D721Med (cell line): ENCODE measurements around the gene SEZ6L2.
"Not testable (repeated sequence)": the region's sequence is repeated elsewhere in the genome, so short reads cannot be mapped to it uniquely, and the experiment has no call there.

Source experiments
- DNase-seq: peaks from one replicate; pipeline ENCODE4 v3.0.0; 2011; ENCODE audit warnings: low spot score; ENCODE audit not compliant: insufficient read length
- FAIRE-seq: peaks from 2 replicates; lab custom pipeline; 2011; peaks lifted over from hg19 to GRCh38; lab: Jason Lieb, UNC
- CTCF ChIP-seq: IDR thresholded peaks from 2 replicates; pipeline ENCODE4 v1.5.1; 2012; ENCODE audit warnings: mild to moderate bottlenecking, control low read depth; ENCODE audit not compliant: insufficient read depth; ENCODE audit errors: missing control alignments

Gene SEZ6L2

GRCh38 chr16:29916979-29917378 is 17.6 kb upstream of the SEZ6L2 start:
- no peak for DNase-seq
- TF ChIP-seq CTCF, result no peak
- no peak for FAIRE-seq

GRCh38 chr16:29915590-29916247 is 16.4 kb upstream of the SEZ6L2 start:
- TF ChIP-seq CTCF, result no peak
- FAIRE-seq (no peak), DNase-seq (no peak)

GRCh38 chr16:29913514-29913913 is 14.2 kb upstream of the SEZ6L2 start:
- DNase-seq, result no peak
- FAIRE-seq, result no peak

GRCh38 chr16:29912087-29912486 is 12.7 kb upstream of the SEZ6L2 start:
- DNase-seq (no peak), FAIRE-seq (no peak)
- TF ChIP-seq CTCF, result no peak

More at GRCh38 chr16:29913514-29913913, 14.2 kb upstream of the SEZ6L2 start:
- no peak for TF ChIP-seq CTCF

- TF ChIP-seq CTCF, result no peak
- FAIRE-seq (no peak), DNase-seq (no peak)
These were observed 12.3 kb upstream of the SEZ6L2 start for GRCh38 chr16:29911676-29912010.

- no peak for DNase-seq
- no peak for TF ChIP-seq CTCF
- FAIRE-seq, result no peak
These were observed 11.7 kb upstream of the SEZ6L2 start for GRCh38 chr16:29910819-29911675.

- not testable (repeated sequence) for FAIRE-seq, DNase-seq
These were observed 10.5 kb upstream of the SEZ6L2 start for GRCh38 chr16:29909851-29910250.
